ENCODE data around the gene CWC22.
"Not testable (repeated sequence)": the region's sequence is repeated elsewhere in the genome, so short reads cannot be mapped to it uniquely, and the experiment has no call there.

DNA sequence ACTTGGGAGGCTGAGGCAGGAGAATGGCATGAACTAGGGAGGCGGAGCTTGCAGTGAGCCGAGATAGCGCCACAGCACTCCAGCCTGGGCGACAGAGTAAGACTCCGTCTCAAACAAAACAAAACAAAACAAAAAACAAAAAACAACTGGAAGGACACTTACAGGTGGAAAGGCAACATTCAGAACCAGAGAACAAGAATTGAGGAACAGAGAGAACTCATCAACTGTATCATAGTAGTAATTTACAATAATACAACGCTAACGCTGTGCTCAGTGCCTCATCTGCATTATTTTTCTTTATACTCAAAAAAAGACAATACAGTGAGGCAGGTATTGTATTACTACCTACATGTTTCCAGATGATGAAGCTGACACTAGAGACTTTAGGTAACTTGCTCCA lies 1.6 kb downstream of the CWC22 start:
- not testable (repeated sequence) for TF ChIP-seq CTCF, POLR2AphosphoS5, POLR2A (IDR thresholded peaks at IDR 0.05)

Data from prostate gland (tissue), 2 donors.